GM06990 (cell line): ENCODE data around the gene BFSP1.

ENCODE experiments used
- DNase-seq: peaks from one replicate; pipeline ENCODE4 v3.0.0-alpha.2; 2011; ENCODE audit not compliant: insufficient read length; ENCODE audit errors: extremely low read depth
- H3K27me3 ChIP-seq: replicated peaks from 2 replicates; pipeline ENCODE4 v1.6.0; 2011; ENCODE audit warnings: low read length; ENCODE audit not compliant: control insufficient read depth, insufficient read depth
- H3K36me3 ChIP-seq: 2 replicates; pipeline ENCODE4 v1.5.1; 2011; ENCODE audit warnings: low read length; ENCODE audit not compliant: control insufficient read depth, insufficient read depth
- H3K4me3 ChIP-seq: replicated peaks from 2 replicates; pipeline ENCODE4 v1.5.1; 2011; ENCODE audit warnings: low read depth, mild to moderate bottlenecking, control low read depth, low read length
- TF ChIP-seq, protein P1 (sequence below): IDR thresholded peaks from 2 replicates; pipeline ENCODE4 v1.5.1; 2011; ENCODE audit warnings: low read length, control low read depth, mild to moderate bottlenecking, inconsistent platforms; ENCODE audit not compliant: insufficient read depth, poor library complexity, severe bottlenecking

The BFSP1 gene

DNA sequence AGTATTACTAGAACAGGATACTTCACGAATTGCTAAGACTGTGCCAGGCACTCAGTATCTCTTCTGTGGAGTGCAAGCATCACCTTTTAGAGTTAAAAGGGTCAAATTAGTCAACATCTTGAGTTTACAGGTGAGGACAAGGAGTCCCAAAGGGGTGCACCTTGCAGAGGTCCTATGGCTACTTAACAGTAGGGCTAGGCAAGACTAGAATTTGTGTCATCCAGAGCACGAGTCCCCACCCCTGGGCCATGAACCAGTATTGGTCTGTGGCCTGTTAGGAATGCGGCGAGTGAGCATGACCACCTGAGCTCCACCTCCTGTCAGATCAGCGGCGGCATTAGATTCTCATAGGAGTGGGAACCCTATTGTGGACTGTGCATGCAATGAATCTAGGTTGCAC is 28.2 kb upstream of the BFSP1 start:
- no peak for DNase-seq
- Histone ChIP-seq H3K27me3 (no peaks in the 10 kb centered on the region), H3K4me3 (no peak overlapping the region), H3K36me3 (no peaks in the 10 kb centered on the region)
- TF ChIP-seq, protein P1, sequence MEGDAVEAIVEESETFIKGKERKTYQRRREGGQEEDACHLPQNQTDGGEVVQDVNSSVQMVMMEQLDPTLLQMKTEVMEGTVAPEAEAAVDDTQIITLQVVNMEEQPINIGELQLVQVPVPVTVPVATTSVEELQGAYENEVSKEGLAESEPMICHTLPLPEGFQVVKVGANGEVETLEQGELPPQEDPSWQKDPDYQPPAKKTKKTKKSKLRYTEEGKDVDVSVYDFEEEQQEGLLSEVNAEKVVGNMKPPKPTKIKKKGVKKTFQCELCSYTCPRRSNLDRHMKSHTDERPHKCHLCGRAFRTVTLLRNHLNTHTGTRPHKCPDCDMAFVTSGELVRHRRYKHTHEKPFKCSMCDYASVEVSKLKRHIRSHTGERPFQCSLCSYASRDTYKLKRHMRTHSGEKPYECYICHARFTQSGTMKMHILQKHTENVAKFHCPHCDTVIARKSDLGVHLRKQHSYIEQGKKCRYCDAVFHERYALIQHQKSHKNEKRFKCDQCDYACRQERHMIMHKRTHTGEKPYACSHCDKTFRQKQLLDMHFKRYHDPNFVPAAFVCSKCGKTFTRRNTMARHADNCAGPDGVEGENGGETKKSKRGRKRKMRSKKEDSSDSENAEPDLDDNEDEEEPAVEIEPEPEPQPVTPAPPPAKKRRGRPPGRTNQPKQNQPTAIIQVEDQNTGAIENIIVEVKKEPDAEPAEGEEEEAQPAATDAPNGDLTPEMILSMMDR = no peak

- H3K36me3 ChIP-seq = no peaks in the 10 kb centered on the region
- no peak overlapping the region for H3K4me3 ChIP-seq
- TF ChIP-seq, protein P1 = no peak
- DNase-seq = no peak
- H3K27me3 ChIP-seq = no peaks in the 10 kb centered on the region
Measured at GRCh38 chr20:17558941-17559304, 27.7 kb upstream of the BFSP1 start.

DNA sequence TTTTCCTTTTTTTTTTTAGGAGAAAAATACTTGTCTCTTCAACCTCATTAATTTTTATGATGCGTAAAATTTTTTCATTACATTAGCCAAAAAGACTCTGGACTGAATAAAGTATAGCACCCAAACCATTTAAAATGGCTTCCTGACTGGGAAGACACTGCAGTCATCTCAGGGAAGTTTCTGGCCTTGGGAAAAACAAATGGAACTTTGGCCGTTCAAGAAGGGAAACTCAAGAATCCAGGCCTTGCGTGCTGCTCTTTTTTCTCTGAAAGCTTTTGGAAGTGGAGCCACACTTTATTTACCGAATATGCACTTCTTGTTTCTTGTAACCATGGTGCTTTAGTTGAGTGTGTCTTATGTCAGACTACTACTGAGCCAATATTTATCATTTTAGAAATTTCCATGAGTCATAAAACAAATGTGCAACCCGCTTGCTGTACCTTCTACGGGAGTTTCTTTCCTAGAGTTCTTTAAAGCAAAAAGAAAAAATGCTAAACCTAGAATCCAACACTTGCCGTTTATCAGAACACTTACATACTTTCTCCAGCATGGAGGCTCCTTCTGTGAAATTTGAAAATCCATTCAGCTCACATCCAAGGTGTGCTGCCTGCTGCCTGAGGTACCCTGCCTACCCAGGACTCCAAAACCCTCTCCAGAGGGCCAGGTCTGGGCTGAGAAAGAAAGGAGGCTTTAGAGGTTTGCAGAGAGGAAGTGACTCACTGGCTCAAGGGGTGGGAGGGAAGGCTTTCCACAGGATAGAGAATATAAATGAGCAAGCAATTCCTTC is 27.2 kb upstream of the BFSP1 start:
- no peak overlapping the region for H3K4me3 ChIP-seq
- H3K36me3 ChIP-seq = no peaks in the 10 kb centered on the region
- TF ChIP-seq, protein P1 = no peak
- no peaks in the 10 kb centered on the region for H3K27me3 ChIP-seq
- DNase-seq = no peak

GRCh38 chr20:17557675-17558006 is 26.5 kb upstream of the BFSP1 start:
- Histone ChIP-seq H3K36me3 (no peaks in the 10 kb centered on the region), H3K4me3 (no peak overlapping the region), H3K27me3 (no peaks in the 10 kb centered on the region)
- TF ChIP-seq, protein P1 = no peak
- DNase-seq = no peak

DNA sequence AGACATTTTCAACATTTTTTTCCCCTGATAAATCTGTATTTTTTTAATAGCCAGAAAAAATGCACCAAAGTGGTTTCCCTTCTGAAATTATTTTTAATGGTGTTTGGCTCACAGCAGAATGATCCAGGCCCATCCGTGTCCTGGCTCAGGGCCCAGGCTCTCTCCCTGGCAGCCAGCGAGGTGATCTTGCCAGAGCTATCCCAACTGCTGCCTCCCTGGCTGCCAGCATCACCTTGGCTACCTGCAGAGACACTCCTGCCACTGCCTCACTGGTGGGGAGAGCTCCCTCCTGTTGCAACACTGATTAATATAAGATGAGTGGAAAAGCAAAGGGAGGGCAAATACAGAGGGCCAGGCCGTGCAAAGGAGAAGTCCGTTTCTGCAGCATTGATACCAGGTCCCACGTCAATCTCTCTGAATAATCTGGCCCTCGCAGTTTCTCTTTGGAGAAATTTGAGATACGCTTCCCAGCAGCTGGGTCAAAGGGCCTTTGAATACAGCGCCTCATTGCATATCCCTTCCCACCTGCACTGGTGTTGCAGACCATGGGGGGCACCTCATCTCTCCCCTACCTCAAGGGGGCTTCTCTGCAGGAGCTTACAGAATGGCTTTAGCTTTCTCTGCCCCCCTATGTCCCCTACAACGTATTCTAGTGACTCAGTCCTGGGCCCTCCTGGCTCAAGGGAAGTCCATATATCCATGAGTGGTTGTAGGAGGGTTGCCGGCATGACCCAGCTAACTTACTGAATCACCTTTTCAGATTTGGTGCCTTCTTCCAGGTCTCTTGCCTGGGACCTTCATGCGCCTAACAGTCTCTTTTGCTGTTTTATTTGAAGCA is 25.9 kb upstream of the BFSP1 start:
- Histone ChIP-seq H3K4me3 (no peak overlapping the region), H3K36me3 (no peaks in the 10 kb centered on the region), H3K27me3 (no peaks in the 10 kb centered on the region)
- no peak for DNase-seq
- TF ChIP-seq, protein P1 = no peak
